Measurements from ENCODE around the gene TMEM141.
"Not testable (repeated sequence)": the region's sequence is repeated elsewhere in the genome, so short reads cannot be mapped to it uniquely, and the experiment has no call there.

The TMEM141 gene

GRCh38 chr9:136835162-136835931 lies 44.2 kb downstream of the TMEM141 start:
- TF ChIP-seq CTCF (conservative IDR thresholded peaks at IDR 0.05; ENCODE audit: low read length): no peak
- TF ChIP-seq EZH2phosphoT487 (IDR thresholded peaks at IDR 0.05; ENCODE audit: borderline replicate concordance): no peak
- Histone ChIP-seq H3K9ac (ENCODE audit: low read depth, low read length, poor library complexity, severe bottlenecking) (no peak overlapping the region), H3K9me3 (ENCODE audit: insufficient read depth, low read depth, low read length) (no peaks in the 10 kb centered on the region), H3K4me2 (ENCODE audit: low read depth, low read length, poor library complexity, severe bottlenecking) (no peak overlapping the region), H3K36me3 (ENCODE audit: insufficient read depth, low read length) (peaks cover 12% of the 10 kb centered on the region; the same call in 1 of the 2 replicates), H3K9me2 (replicated peaks; ENCODE audit: low read depth, low read length) (no peaks in the 10 kb centered on the region), H3K4me3 (ENCODE audit: low read length, poor library complexity, severe bottlenecking) (no peak overlapping the region), H3F3A (ENCODE audit: low read depth) (no peaks in the 10 kb centered on the region), H3K4me1 (ENCODE audit: insufficient read depth, low read length, poor library complexity, severe bottlenecking) (no peaks in the 10 kb centered on the region), H4K20me1 (ENCODE audit: insufficient read depth, low read length, poor library complexity, severe bottlenecking) (no peaks in the 10 kb centered on the region), H3K27me3 (ENCODE audit: insufficient read depth, low read length, poor library complexity, severe bottlenecking) (no peaks in the 10 kb centered on the region), H3K79me2 (ENCODE audit: insufficient read depth, low read length) (no peaks in the 10 kb centered on the region), H2AFZ (ENCODE audit: low read length) (no peak overlapping the region)

- no peaks in the 10 kb centered on the region for H3F3A ChIP-seq (ENCODE audit: low read depth)
- H3K9me2 ChIP-seq (replicated peaks; ENCODE audit: low read depth, low read length): no peaks in the 10 kb centered on the region
- H3K36me3 ChIP-seq (ENCODE audit: insufficient read depth, low read length): peaks cover 8% of the 10 kb centered on the region; the same call in 1 of the 2 replicates
- no peaks in the 10 kb centered on the region for H3K9me3 ChIP-seq (ENCODE audit: insufficient read depth, low read depth, low read length)
- no peak overlapping the region for H3K9ac ChIP-seq (ENCODE audit: low read depth, low read length, poor library complexity, severe bottlenecking)
- TF ChIP-seq EZH2phosphoT487 (IDR thresholded peaks at IDR 0.05; ENCODE audit: borderline replicate concordance) (no peak), CTCF (conservative IDR thresholded peaks at IDR 0.05; ENCODE audit: low read length) (no peak)
- H3K79me2 ChIP-seq (ENCODE audit: insufficient read depth, low read length): no peaks in the 10 kb centered on the region
- no peaks in the 10 kb centered on the region for H3K27me3 ChIP-seq (ENCODE audit: insufficient read depth, low read length, poor library complexity, severe bottlenecking)
- H4K20me1 ChIP-seq (ENCODE audit: insufficient read depth, low read length, poor library complexity, severe bottlenecking): no peaks in the 10 kb centered on the region
- no peak overlapping the region for H2AFZ ChIP-seq (ENCODE audit: low read length)
- no peaks in the 10 kb centered on the region for H3K4me1 ChIP-seq (ENCODE audit: insufficient read depth, low read length, poor library complexity, severe bottlenecking)
- no peak overlapping the region for H3K4me3 ChIP-seq (ENCODE audit: low read length, poor library complexity, severe bottlenecking)
- no peak overlapping the region for H3K4me2 ChIP-seq (ENCODE audit: low read depth, low read length, poor library complexity, severe bottlenecking)
Observed at GRCh38 chr9:136835932-136836904, 45.1 kb downstream of the TMEM141 start.

DNA sequence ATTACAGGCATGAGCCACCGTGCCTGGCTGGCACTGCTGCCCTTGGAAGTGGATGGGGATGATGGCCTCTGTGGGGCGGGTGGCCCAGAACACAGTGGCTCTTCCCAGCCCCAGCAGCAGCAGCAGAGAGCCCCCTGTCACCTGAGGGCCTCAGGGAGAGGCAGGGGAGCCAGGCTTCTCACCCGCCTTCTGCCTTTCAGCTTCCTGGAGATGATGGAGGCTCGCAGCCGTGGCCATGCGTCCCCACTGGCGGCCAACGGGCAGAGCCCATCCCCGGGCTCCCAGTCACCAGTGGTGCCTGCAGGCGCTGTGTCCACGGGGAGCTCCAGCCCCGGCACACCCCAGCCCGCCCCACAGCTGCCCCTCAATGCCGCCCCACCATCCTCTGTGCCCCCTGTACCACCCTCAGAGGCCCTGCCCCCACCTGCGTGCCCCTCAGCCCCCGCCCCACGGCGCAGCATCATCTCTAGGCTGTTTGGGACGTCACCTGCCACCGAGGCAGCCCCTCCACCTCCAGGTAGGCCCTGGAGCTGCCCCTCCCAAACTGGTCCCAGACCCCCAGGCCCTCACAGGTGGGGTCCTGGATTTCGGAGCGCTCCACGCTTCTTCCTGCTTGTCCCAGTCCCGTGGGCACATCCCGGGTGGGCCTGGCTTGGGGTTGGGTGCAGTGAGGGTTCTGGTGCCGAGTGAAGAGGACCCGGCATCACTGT lies 46.2 kb downstream of the TMEM141 start:
- Histone ChIP-seq H3K36me3 (ENCODE audit: insufficient read depth, low read length) (peaks cover 5% of the 10 kb centered on the region; the same call in 1 of the 2 replicates), H3K4me3 (ENCODE audit: low read length, poor library complexity, severe bottlenecking) (no peak overlapping the region), H3K9me3 (ENCODE audit: insufficient read depth, low read depth, low read length) (no peaks in the 10 kb centered on the region), H3F3A (ENCODE audit: low read depth) (no peaks in the 10 kb centered on the region), H3K4me2 (ENCODE audit: low read depth, low read length, poor library complexity, severe bottlenecking) (no peak overlapping the region), H2AFZ (ENCODE audit: low read length) (no peak overlapping the region), H3K79me2 (ENCODE audit: insufficient read depth, low read length) (no peaks in the 10 kb centered on the region), H3K27me3 (ENCODE audit: insufficient read depth, low read length, poor library complexity, severe bottlenecking) (no peaks in the 10 kb centered on the region), H3K9ac (ENCODE audit: low read depth, low read length, poor library complexity, severe bottlenecking) (no peak overlapping the region), H3K4me1 (ENCODE audit: insufficient read depth, low read length, poor library complexity, severe bottlenecking) (peaks cover 6% of the 10 kb centered on the region), H3K9me2 (replicated peaks; ENCODE audit: low read depth, low read length) (no peaks in the 10 kb centered on the region), H4K20me1 (ENCODE audit: insufficient read depth, low read length, poor library complexity, severe bottlenecking) (peaks cover 4% of the 10 kb centered on the region)
- TF ChIP-seq CTCF (conservative IDR thresholded peaks at IDR 0.05; ENCODE audit: low read length) (no peak), EZH2phosphoT487 (IDR thresholded peaks at IDR 0.05; ENCODE audit: borderline replicate concordance) (no peak)

GRCh38 chr9:136837856-136838277 lies 46.7 kb downstream of the TMEM141 start:
- H4K20me1 ChIP-seq (ENCODE audit: insufficient read depth, low read length, poor library complexity, severe bottlenecking); H3K4me1 ChIP-seq (ENCODE audit: insufficient read depth, low read length, poor library complexity, severe bottlenecking); H3F3A ChIP-seq (ENCODE audit: low read depth); H3K4me2 ChIP-seq (ENCODE audit: low read depth, low read length, poor library complexity, severe bottlenecking); H2AFZ ChIP-seq (ENCODE audit: low read length); H3K36me3 ChIP-seq (ENCODE audit: insufficient read depth, low read length); H3K79me2 ChIP-seq (ENCODE audit: insufficient read depth, low read length); H3K4me3 ChIP-seq (ENCODE audit: low read length, poor library complexity, severe bottlenecking); H3K9me3 ChIP-seq (ENCODE audit: insufficient read depth, low read depth, low read length); H3K9me2 ChIP-seq (replicated peaks; ENCODE audit: low read depth, low read length); H3K27me3 ChIP-seq (ENCODE audit: insufficient read depth, low read length, poor library complexity, severe bottlenecking); H3K9ac ChIP-seq (ENCODE audit: low read depth, low read length, poor library complexity, severe bottlenecking): not testable (repeated sequence)
